ENCODE measurements around the gene GPX4. TPM values are rescaled to one million over a fixed set of nuclear protein-coding genes. Genes with fewer than 3 reads are reported as not detected.

The GPX4 gene
- total and polyA plus RNA-seq, 2 of the 13 experiments (the other 11 are each of a cell fraction or from before 2014, with no cell fraction given): 535 to 613 TPM

- 0 out of 2 replicates have a peak, but pooled peaks have one; percentile 41 for TF ChIP-seq ZNF597 (CRISPR knock-in tag; IDR thresholded peaks at IDR 0.05)
- TF ChIP-seq KDM5B (CRISPR knock-in tag; IDR thresholded peaks at IDR 0.05; ENCODE audit: borderline replicate concordance): no peak
- TF ChIP-seq ZNF703 (CRISPR knock-in tag; IDR thresholded peaks at IDR 0.05; ENCODE audit: borderline replicate concordance): no peak
- TF ChIP-seq ZNF232 (CRISPR knock-in tag; IDR thresholded peaks at IDR 0.05; ENCODE audit: borderline replicate concordance): 0 out of 2 replicates have a peak, but pooled peaks have one; percentile 70
- TF ChIP-seq ZIK1 (CRISPR knock-in tag; IDR thresholded peaks at IDR 0.05; ENCODE audit: borderline replicate concordance, low read depth): 0 out of 2 replicates have a peak, but pooled peaks have one; percentile 44
- peak; percentile 78 for TF ChIP-seq SAP130 (CRISPR knock-in tag; IDR thresholded peaks at IDR 0.05; ENCODE audit: low read depth)
- TF ChIP-seq EHMT2 (IDR thresholded peaks at IDR 0.05; ENCODE audit: borderline replicate concordance, low read depth, low read length): no peak
- peak; percentile 47 for TF ChIP-seq THAP9 (CRISPR knock-in tag; IDR thresholded peaks at IDR 0.05; ENCODE audit: borderline replicate concordance)
- TF ChIP-seq MAF1 (CRISPR knock-in tag; IDR thresholded peaks at IDR 0.05; ENCODE audit: borderline replicate concordance): no peak
- no peak for TF ChIP-seq ZNF44 (CRISPR knock-in tag; IDR thresholded peaks at IDR 0.05)
- no peak for TF ChIP-seq RELA (CRISPR knock-in tag; IDR thresholded peaks at IDR 0.05)
- TF ChIP-seq MAX (IDR thresholded peaks at IDR 0.05): no peak
- peak; percentile 34; the same call in 1 of the 2 replicates for TF ChIP-seq POLR2AphosphoS5 (IDR thresholded peaks at IDR 0.05; ENCODE audit: low read depth, low read length)
- TF ChIP-seq ZNF639 (CRISPR knock-in tag; conservative IDR thresholded peaks at IDR 0.05): no peak
- TF ChIP-seq ZBTB26 (CRISPR knock-in tag; IDR thresholded peaks at IDR 0.05; ENCODE audit: borderline replicate concordance): peak; percentile 8; the same call in 1 of the 2 replicates
- no peak for TF ChIP-seq NFATC3 (CRISPR knock-in tag; IDR thresholded peaks at IDR 0.05)
- TF ChIP-seq KLF12 (CRISPR knock-in tag; IDR thresholded peaks at IDR 0.05; ENCODE audit: borderline replicate concordance): peak; percentile 42; the same call in 1 of the 2 replicates
- TF ChIP-seq ZNF24 (IDR thresholded peaks at IDR 0.05): no peak
- TF ChIP-seq HIC2 (CRISPR knock-in tag; IDR thresholded peaks at IDR 0.05; ENCODE audit: low read depth): peak; percentile 67; the same call in 1 of the 2 replicates
- peak; percentile 40; the same call in 1 of the 2 replicates for TF ChIP-seq KLF11 (CRISPR knock-in tag; IDR thresholded peaks at IDR 0.05)
- TF ChIP-seq ETV5 (CRISPR knock-in tag; IDR thresholded peaks at IDR 0.05; ENCODE audit: borderline replicate concordance): peak; percentile 73; the same call in 1 of the 2 replicates
- no peak for TF ChIP-seq NR2F6 (IDR thresholded peaks at IDR 0.05)
- TF ChIP-seq NR2F6 (CRISPR knock-in tag; IDR thresholded peaks at IDR 0.05): peak; percentile 83
These were observed 37.5 kb upstream of the GPX4 start (continued) for GRCh38 chr19:1066251-1066747.
